A673 (cell line): Measurements from ENCODE around the gene MGMT.

ENCODE experiments used
- CTCF ChIP-seq: fragments of 300-800, 200-600 bp; sonication (generic); conservative IDR thresholded peaks from 2 replicates; pipeline ENCODE4 v1.5.1; 2017; ENCODE audit warnings: low read depth, mild to moderate bottlenecking, antibody characterized with exemption, low read length, moderate library complexity, mixed read lengths
- EZH2 ChIP-seq: fragments of 200-600 bp; sonication (generic); IDR thresholded peaks from 2 replicates; pipeline ENCODE4 v1.6.1; 2017; ENCODE audit warnings: borderline replicate concordance, low read depth, mild to moderate bottlenecking, mixed read lengths, antibody characterized with exemption, low read length; ENCODE audit not compliant: poor library complexity, severe bottlenecking

DNA sequence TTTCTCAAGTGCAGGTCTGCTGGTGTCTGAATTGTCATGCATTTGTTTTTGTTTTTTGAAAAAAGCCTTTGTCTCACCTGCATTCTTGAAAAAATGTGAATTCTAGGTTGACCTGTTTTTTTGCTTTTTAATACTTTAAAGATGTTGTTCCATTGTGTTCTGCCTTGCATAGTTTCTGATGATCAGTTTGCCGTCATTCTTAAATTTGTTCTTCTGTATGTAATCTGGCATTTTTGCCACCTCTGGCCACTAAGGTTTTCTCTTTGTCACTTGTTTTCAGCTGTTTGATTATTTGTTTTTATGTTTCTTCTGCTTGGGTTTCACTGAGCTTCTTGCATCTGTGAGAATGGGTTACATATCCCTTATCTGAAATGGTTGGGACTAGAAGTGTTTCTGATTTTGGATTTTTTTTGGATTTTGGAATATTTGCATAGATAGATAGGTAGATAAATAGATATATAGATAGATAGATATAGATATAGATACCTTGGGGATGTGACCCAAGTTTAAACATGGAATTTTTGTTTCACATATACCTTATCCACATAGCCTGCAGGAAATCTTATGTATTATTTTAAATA is 16.5 kb downstream of the MGMT start:
- TF ChIP-seq CTCF (no peak), EZH2 (no peak)
